Neural cell (in vitro differentiated cells): ENCODE results near the gene DSG4.

Experiments used
- EP300 ChIP-seq: fragments of 450-650 bp; conservative IDR thresholded peaks from 2 replicates; pipeline ENCODE4 v1.6.1; 2014; ENCODE audit warnings: antibody characterized with exemption, mild to moderate bottlenecking, moderate library complexity; ENCODE audit not compliant: poor library complexity, severe bottlenecking
- RAD21 ChIP-seq: fragments of 450-650 bp; conservative IDR thresholded peaks from 2 replicates; pipeline ENCODE4 v1.6.1; 2014; ENCODE audit warnings: antibody characterized with exemption, mild to moderate bottlenecking, moderate library complexity
- TAF1 ChIP-seq: IDR thresholded peaks from 2 replicates; pipeline ENCODE4 v1.6.1; 2012; ENCODE audit warnings: low read depth
- TF ChIP-seq, protein P1 (sequence below): fragments of 450-650 bp; IDR thresholded peaks from 2 replicates; pipeline ENCODE4 v1.5.1; 2014; ENCODE audit warnings: antibody characterized with exemption, mild to moderate bottlenecking, moderate library complexity; ENCODE audit not compliant: poor library complexity, severe bottlenecking

DNA sequence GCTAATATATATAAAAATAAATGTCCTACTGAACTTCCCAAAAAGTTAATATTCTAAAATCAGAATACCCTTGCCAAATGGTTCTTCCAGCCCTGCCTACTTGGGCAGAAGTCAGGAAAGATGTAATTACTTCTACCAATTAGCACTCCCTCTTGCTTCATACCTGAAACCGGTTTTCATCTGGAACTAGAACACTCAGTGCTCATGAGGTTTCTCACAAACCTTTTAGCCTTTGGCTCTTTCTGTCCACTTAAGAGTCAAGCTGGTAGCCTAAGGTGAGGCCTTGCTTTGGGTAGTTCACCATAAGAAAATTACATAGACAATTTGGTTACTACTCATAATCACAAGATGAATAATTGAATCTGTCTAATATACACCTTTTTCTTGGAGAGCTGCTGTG, 75.0 kb downstream of the DSG4 start:
- TF ChIP-seq, protein P1, sequence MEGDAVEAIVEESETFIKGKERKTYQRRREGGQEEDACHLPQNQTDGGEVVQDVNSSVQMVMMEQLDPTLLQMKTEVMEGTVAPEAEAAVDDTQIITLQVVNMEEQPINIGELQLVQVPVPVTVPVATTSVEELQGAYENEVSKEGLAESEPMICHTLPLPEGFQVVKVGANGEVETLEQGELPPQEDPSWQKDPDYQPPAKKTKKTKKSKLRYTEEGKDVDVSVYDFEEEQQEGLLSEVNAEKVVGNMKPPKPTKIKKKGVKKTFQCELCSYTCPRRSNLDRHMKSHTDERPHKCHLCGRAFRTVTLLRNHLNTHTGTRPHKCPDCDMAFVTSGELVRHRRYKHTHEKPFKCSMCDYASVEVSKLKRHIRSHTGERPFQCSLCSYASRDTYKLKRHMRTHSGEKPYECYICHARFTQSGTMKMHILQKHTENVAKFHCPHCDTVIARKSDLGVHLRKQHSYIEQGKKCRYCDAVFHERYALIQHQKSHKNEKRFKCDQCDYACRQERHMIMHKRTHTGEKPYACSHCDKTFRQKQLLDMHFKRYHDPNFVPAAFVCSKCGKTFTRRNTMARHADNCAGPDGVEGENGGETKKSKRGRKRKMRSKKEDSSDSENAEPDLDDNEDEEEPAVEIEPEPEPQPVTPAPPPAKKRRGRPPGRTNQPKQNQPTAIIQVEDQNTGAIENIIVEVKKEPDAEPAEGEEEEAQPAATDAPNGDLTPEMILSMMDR, result no peak
- TF ChIP-seq RAD21 (no peak), TAF1 (no peak), EP300 (no peak)
